Brain microvascular endothelial cell (primary cell): ENCODE data around the gene MYOG.

ENCODE experiments used
- DNase-seq: peaks from one replicate; pipeline ENCODE4 v3.0.0-alpha.2; 2020
- H3K27ac ChIP-seq: fragments of 250-450 bp; sonication (Bioruptor Pico); 2 replicates; pipeline ENCODE4 v1.5.1; 2020; ENCODE audit warnings: mild to moderate bottlenecking, moderate library complexity
- H3K27me3 ChIP-seq: fragments of 250-450 bp; sonication (Bioruptor Pico); replicated peaks from 2 replicates; pipeline ENCODE4 v1.5.1; 2020; ENCODE audit warnings: mild to moderate bottlenecking
- H3K36me3 ChIP-seq: fragments of 250-450 bp; sonication (Bioruptor Pico); replicated peaks from 2 replicates; pipeline ENCODE4 v1.5.1; 2020; ENCODE audit warnings: mild to moderate bottlenecking
- H3K4me3 ChIP-seq: 2 replicates; pipeline ENCODE4 v1.5.1; 2011; ENCODE audit warnings: low read depth, mild to moderate bottlenecking, control low read depth, low read length, moderate library complexity
- CTCF ChIP-seq: IDR thresholded peaks from 2 replicates; pipeline ENCODE4 v1.5.1; 2011; ENCODE audit warnings: low read depth, mild to moderate bottlenecking, moderate library complexity, low read length, control low read depth, inconsistent platforms; ENCODE audit errors: missing control alignments
- in situ Hi-C: cut with HindIII; loops from 2 replicates; pipeline ENCODE4 v1.10.0; 2017; ENCODE audit warnings: low sequenced_read_pairs, low pct_ligation_motif_present

Gene MYOG

DNA sequence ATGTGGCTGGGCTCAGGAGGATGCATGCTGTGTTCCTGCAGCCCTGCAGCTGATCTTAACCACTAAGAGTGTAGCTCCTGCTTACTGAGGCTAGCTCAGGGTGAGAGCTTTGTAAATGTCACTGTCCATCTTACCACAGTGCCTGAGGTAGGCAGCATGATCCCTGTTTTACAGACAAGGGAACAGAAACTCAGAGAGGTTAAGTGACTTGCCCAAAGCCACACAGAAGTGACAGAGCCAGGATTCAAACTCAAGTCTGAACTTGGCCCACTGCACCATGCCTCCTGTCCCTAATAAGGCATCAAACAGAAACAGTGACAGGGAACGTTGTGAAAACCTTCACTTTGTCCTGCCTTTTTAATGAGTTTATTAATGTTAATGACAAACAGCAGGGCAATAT, 31.6 kb downstream of the MYOG start:
- no peak for TF ChIP-seq CTCF
- Histone ChIP-seq H3K36me3 (no peaks in the 10 kb centered on the region), H3K4me3 (no peak overlapping the region), H3K27ac (no peak overlapping the region), H3K27me3 (peaks cover 9% of the 10 kb centered on the region)
- no peak for DNase-seq
- in situ Hi-C loops = no loop called here

GRCh38 chr1:203052601-203053000, 33.2 kb downstream of the MYOG start:
- peaks cover 5% of the 10 kb centered on the region for H3K27me3 ChIP-seq
- in situ Hi-C loops = no loop called here
- DNase-seq = no peak
- H3K4me3 ChIP-seq = no peak overlapping the region
- TF ChIP-seq CTCF = no peak
- no peaks in the 10 kb centered on the region for H3K36me3 ChIP-seq
- H3K27ac ChIP-seq = no peak overlapping the region

GRCh38 chr1:203051841-203052324, 33.9 kb downstream of the MYOG start:
- in situ Hi-C loops = no loop called here
- H3K4me3 ChIP-seq = no peak overlapping the region
- H3K36me3 ChIP-seq = no peaks in the 10 kb centered on the region
- no peak for TF ChIP-seq CTCF
- no peak for DNase-seq
- peaks cover 4% of the 10 kb centered on the region for H3K27me3 ChIP-seq
- no peak overlapping the region for H3K27ac ChIP-seq

DNA sequence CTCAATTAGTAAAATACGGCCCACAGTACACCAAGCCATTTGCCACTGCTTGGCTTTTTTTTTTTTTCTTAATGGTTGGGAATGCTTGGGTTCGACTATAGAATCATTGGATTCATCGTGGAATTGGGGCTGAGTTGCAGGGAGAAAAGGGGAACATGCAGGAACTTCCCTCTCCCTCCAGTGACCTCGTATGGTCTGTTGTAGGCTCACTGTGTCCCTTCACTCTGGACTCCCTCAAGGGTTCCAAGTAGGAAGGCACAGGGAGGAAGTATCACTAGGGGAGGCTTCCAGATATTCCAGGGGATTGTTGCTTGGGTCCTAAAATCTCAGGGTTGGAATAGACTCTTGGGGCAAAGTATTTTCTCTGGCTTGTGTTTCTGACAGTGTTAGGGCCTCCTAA, 35.0 kb downstream of the MYOG start:
- no peak for DNase-seq
- H3K27ac ChIP-seq = no peak overlapping the region
- peaks cover 4% of the 10 kb centered on the region for H3K27me3 ChIP-seq
- H3K36me3 ChIP-seq = no peaks in the 10 kb centered on the region
- H3K4me3 ChIP-seq = no peak overlapping the region
- in situ Hi-C loops = no loop called here
- TF ChIP-seq CTCF = no peak

DNA sequence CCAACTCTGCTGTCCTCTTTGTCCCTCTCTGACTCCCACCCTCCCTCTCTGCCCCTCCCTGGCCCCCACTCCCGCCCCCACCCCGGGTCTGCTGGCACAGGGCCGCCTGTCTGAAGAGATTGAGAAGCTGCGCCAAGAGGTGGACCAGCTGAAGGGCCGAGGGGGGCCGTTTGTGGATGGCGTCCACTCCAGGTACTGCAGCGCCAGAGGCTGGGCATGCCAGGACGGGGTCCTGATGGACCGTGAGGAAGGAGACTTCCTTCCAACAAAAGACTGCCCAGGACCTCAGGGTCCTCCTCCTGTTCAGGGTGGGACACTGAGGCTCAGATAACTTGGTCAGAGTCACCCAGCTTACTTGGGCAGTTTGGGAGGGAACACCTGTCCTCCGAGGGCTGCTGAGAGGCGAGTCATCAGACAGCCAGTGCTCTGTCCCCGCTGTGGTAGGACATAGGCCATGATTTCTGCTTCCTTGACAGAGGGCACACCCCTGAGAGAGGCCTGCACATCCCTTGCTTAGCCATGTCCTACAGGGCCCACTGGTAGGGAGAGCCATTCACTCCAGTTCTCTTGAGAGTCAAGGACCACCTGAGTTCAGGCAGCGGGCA, 36.1 kb downstream of the MYOG start:
- DNase-seq = no peak
- Histone ChIP-seq H3K27me3 (peaks cover 4% of the 10 kb centered on the region), H3K36me3 (no peaks in the 10 kb centered on the region), H3K27ac (no peak overlapping the region), H3K4me3 (no peak overlapping the region)
- TF ChIP-seq CTCF = no peak
- in situ Hi-C loops = no loop called here

DNA sequence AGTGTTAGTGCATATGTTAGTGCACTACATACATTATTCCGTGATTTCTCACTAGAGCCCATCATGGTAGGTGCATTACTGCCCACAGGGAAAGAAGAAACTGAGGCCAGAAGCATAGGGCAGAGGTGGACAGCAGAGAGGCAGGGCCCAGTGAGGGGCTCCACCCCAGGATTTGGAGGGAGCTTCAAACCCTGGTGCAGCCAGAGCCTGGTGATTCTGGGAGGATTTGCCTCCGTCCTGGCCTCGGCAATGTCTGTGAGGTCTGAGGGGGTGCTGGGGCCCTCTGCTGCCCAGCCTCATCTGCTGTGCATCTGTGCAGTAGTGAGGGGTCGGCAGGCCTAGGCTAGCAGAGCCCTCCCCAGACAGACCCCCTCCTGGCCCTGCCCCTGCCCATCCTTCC, 36.7 kb downstream of the MYOG start:
- Histone ChIP-seq H3K36me3 (no peaks in the 10 kb centered on the region), H3K27ac (no peak overlapping the region), H3K4me3 (no peak overlapping the region), H3K27me3 (peaks cover 4% of the 10 kb centered on the region)
- in situ Hi-C loops = no loop called here
- DNase-seq = no peak
- TF ChIP-seq CTCF = no peak
